Prostate gland (tissue), 2 donors: ENCODE data around the gene PTPRD.

Experiments
- CTCF ChIP-seq, 4 experiments: fragments of 200-600 bp in 2 of 4; fragments of 450-650 bp in 2 of 4; sonication (generic) in 2 of 4; IDR thresholded peaks; 1 replicate in 3 of 4; 2 replicates in 1 of 4; pipeline ENCODE4 v1.5.1; 2016 to 2019; ENCODE audit warnings: antibody characterized with exemption in 4 of 4, mild to moderate bottlenecking in 2 of 4, moderate library complexity in 2 of 4
- POLR2A ChIP-seq: fragments of 450-650 bp; IDR thresholded peaks from one replicate; pipeline ENCODE4 v1.6.1; 2016; ENCODE audit warnings: antibody characterized with exemption, mild to moderate bottlenecking
- POLR2AphosphoS5 ChIP-seq: sonication (generic); formaldehyde crosslinking; IDR thresholded peaks from one replicate; pipeline ENCODE4 v1.6.1; 2017; ENCODE audit warnings: antibody characterized with exemption

GRCh38 chr9:8287501-8287900, 2325.3 kb downstream of the PTPRD start:
- TF ChIP-seq CTCF (IDR thresholded peaks at IDR 0.05) = no peak
- TF ChIP-seq POLR2AphosphoS5 = no peak
- TF ChIP-seq POLR2A = no peak
